ENCODE measurements around the gene RB1.
A peak's percentile ranks its signal among the peaks of the same experiment; 100 is the strongest.
"Not testable (repeated sequence)": the region's sequence is repeated elsewhere in the genome, so short reads cannot be mapped to it uniquely, and the experiment has no call there.

The RB1 gene

DNA sequence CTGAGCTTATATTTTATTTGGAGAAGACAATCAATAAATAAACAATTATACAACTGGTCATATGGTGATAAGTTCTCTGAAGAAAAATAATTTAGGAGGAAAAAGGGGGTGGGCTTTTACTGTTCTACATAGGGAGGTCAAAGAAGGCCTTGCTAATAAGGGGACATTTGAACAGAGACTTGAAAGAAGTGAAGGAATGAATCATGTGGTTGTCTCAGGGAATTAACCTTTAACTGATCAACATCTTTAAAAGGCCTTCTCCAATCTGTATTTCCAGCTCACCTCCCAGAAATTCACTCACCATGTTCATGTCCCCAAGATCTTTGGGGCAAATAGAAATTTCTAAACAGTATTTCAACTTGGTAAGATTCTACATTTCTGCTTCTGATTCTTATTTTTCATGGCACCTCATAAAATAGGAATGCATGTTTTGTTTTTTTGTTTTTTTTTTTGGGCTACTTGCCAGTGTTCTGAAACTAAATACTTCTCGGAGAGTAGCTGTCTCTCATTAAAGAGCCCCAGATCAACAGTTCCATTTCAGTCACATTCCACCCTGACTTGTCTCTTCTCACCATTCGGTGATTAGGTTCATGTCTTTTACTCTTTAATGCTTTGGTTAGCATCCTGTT, 128.6 kb downstream of the RB1 start:
- Histone ChIP-seq H4K20me1 (no peaks in the 10 kb centered on the region), H3K4me3 (no peak overlapping the region), H3K27ac (0 out of 2 replicates have a peak overlapping the region, but pooled peaks have one; percentile 51), H3K9me3 (0 out of 2 replicates have a peak, but pooled peaks cover 6% of the 10 kb centered on the region), H3K9ac (no peak overlapping the region), H3K36me3 (peaks cover 18% of the 10 kb centered on the region), H3K4me2 (no peak overlapping the region), H3K4me1 (peaks cover 23% of the 10 kb centered on the region), H3K27me3 (no peaks in the 10 kb centered on the region)
- no peak for TF ChIP-seq Cebpa-rat (IDR thresholded peaks at IDR 0.05)

DNA sequence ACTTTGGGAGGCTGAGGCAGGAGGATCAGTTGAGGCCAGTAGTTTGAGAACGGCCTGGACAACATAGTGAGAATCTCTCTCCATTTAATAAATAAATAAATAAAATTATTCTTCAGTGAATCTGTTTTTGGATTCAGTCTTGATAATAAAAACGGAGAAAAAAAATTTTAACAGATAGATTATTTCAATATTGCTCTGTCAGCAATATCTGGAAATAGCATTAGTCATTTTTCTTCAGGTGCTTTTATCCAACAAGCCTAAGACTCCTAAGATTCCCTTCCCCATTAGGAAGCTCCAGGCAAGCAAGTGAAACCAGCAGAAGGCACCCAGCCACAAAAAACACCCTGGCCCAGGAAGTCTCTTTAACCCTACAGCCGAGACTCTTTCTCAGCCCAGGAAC, 130.6 kb downstream of the RB1 start:
- Histone ChIP-seq H3K36me3 (peaks cover 27% of the 10 kb centered on the region), H3K4me3 (no peak overlapping the region), H3K27ac (no peak overlapping the region), H3K9ac (no peak overlapping the region), H3K4me2 (no peak overlapping the region), H3K9me3 (0 out of 2 replicates have a peak, but pooled peaks cover 6% of the 10 kb centered on the region), H3K27me3 (no peaks in the 10 kb centered on the region), H4K20me1 (no peaks in the 10 kb centered on the region), H3K4me1 (peaks cover 23% of the 10 kb centered on the region)
- no peak for TF ChIP-seq Cebpa-rat (IDR thresholded peaks at IDR 0.05)

DNA sequence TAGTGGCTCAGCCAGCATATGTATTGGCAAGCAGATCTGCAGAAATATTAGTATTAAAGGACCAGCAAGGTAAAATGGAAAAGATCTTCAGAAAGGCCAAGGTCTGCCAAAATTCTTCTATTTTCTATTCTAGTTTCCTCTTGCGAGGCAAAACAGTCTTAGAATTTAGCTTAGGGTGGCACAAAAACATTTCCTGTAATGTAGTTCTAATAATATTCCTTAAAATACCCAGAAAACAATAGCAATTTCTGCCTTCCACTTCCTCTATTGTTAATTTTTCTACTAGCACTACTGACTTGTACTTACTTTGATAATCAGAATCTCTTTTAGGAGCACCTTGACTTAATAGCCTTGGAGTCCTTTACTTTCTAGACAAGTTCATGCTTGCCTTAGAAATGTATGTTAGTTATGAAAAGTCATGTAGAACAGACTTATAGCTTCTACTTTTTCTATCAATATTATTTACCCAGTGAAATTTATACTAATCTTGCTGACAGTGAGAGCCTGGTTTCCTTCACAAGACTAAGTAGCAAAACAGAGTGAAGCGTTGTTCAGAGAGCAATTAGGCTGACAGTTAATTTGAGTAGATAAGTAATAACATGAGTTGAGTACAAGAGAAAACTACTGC, 133.2 kb downstream of the RB1 start:
- Histone ChIP-seq H3K9ac (no peak overlapping the region), H3K4me3 (no peak overlapping the region), H3K36me3 (peaks cover 25% of the 10 kb centered on the region), H3K4me2 (no peak overlapping the region), H3K4me1 (peaks cover 2% of the 10 kb centered on the region; the same call in 1 of the 2 replicates), H3K9me3 (0 out of 2 replicates have a peak, but pooled peaks cover 6% of the 10 kb centered on the region), H4K20me1 (no peaks in the 10 kb centered on the region), H3K27me3 (no peaks in the 10 kb centered on the region), H3K27ac (no peak overlapping the region)
- TF ChIP-seq Cebpa-rat (IDR thresholded peaks at IDR 0.05) = no peak

DNA sequence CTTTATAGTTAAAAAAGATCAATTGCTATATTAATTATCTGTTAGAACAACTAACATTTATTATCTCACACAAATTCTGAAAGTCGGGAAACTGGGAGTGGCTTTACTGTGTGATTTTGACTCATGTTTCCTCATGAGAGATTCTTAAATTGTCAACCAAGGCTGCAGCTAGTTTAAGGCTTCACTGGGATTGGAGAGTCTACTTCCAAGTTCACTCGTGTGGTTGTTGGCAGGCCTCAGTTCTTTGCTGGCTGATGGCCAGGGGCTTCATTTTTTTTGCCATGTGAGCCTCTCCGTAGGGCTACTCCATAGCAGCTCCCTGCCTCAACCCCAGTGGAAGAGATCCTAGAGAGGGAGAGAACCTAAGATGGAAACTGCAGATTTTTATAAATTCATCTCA, 133.8 kb downstream of the RB1 start:
- no peak overlapping the region for H3K4me2 ChIP-seq
- H4K20me1 ChIP-seq = no peaks in the 10 kb centered on the region
- no peaks in the 10 kb centered on the region for H3K27me3 ChIP-seq
- H3K4me3 ChIP-seq = no peak overlapping the region
- 0 out of 2 replicates have a peak, but pooled peaks cover 6% of the 10 kb centered on the region for H3K9me3 ChIP-seq
- no peaks in the 10 kb centered on the region for H3K4me1 ChIP-seq
- H3K36me3 ChIP-seq = peaks cover 30% of the 10 kb centered on the region
- H3K27ac ChIP-seq = no peak overlapping the region
- TF ChIP-seq Cebpa-rat (IDR thresholded peaks at IDR 0.05) = no peak
- no peak overlapping the region for H3K9ac ChIP-seq

DNA sequence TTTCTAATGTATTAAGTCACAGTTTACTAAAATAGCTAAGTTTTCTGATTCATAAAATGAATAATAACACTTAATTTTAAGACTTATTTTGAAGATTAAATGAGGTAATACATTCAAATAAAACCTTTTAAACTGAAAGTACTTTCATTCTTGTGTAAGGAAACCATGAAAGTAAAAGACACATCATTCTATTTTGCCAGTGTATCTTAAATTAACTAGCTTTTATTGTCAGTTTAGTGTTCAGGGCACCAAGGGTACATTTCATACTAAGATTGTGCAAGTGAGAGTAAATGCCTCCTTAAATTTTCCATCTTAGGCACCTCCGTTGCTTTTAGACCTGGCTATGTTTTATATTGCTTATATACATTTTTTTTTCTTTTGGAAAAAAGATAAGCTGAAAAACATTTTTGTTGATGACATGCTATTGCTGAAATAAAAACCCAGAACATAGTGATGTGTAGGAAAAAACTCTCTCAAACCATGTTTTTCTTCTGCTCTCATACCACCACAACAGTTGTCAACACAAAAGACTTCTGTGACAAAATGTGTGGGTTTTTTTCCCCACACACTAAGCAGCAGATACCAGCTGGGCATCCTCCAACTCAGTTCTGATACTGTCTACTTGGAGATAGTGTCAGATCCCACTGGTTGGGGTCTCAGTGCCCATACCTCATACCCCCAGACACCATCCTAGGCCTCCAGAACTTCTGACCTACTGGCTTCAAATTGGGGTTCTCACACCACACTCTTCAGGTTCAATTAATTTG, 140.1 kb downstream of the RB1 start:
- no peaks in the 10 kb centered on the region for H3K4me1 ChIP-seq
- H3K27ac ChIP-seq = no peak overlapping the region
- H3K9me3 ChIP-seq = peaks cover 13% of the 10 kb centered on the region; the same call in 1 of the 2 replicates
- no peak overlapping the region for H3K9ac ChIP-seq
- no peak for TF ChIP-seq Cebpa-rat (IDR thresholded peaks at IDR 0.05)
- no peak overlapping the region for H3K4me2 ChIP-seq
- no peaks in the 10 kb centered on the region for H4K20me1 ChIP-seq
- H3K27me3 ChIP-seq = no peaks in the 10 kb centered on the region
- no peak overlapping the region for H3K4me3 ChIP-seq
- peaks cover 55% of the 10 kb centered on the region for H3K36me3 ChIP-seq

- H3K27me3 ChIP-seq = no peaks in the 10 kb centered on the region
- no peak overlapping the region for H3K9ac ChIP-seq
- no peak overlapping the region for H3K4me3 ChIP-seq
- no peaks in the 10 kb centered on the region; the same call in 1 of the 2 replicates for H4K20me1 ChIP-seq
- H3K9me3 ChIP-seq = peaks cover 38% of the 10 kb centered on the region
- H3K4me1 ChIP-seq = no peaks in the 10 kb centered on the region
- no peak for TF ChIP-seq Cebpa-rat (IDR thresholded peaks at IDR 0.05)
- no peak overlapping the region for H3K4me2 ChIP-seq
- H3K27ac ChIP-seq = no peak overlapping the region
- peaks cover 77% of the 10 kb centered on the region for H3K36me3 ChIP-seq
These were observed 142.9 kb downstream of the RB1 start for GRCh38 chr13:48446464-48446863.

- Histone ChIP-seq H3K4me1 (no peaks in the 10 kb centered on the region), H3K4me3 (no peak overlapping the region), H3K27me3 (no peaks in the 10 kb centered on the region), H3K9ac (no peak overlapping the region), H4K20me1 (no peaks in the 10 kb centered on the region; the same call in 1 of the 2 replicates), H3K4me2 (no peak overlapping the region), H3K9me3 (peaks cover 53% of the 10 kb centered on the region), H3K27ac (no peak overlapping the region), H3K36me3 (peaks cover 82% of the 10 kb centered on the region)
- TF ChIP-seq Cebpa-rat (IDR thresholded peaks at IDR 0.05) = no peak
These were observed 144.9 kb downstream of the RB1 start for GRCh38 chr13:48448285-48448958.

- H3K27me3 ChIP-seq = no peaks in the 10 kb centered on the region
- peaks cover 59% of the 10 kb centered on the region for H3K9me3 ChIP-seq
- H3K27ac ChIP-seq = no peak overlapping the region
- H3K4me2 ChIP-seq = no peak overlapping the region
- no peak overlapping the region for H3K9ac ChIP-seq
- peaks cover 83% of the 10 kb centered on the region for H3K36me3 ChIP-seq
- TF ChIP-seq Cebpa-rat (IDR thresholded peaks at IDR 0.05) = peak; percentile 91; the same call in 1 of the 2 replicates
- H3K4me3 ChIP-seq = no peak overlapping the region
- no peaks in the 10 kb centered on the region; the same call in 1 of the 2 replicates for H4K20me1 ChIP-seq
- no peaks in the 10 kb centered on the region for H3K4me1 ChIP-seq
These were observed 145.5 kb downstream of the RB1 start for GRCh38 chr13:48448959-48449614.

- Histone ChIP-seq H3K27me3 (no peaks in the 10 kb centered on the region), H3K4me2 (no peak overlapping the region), H3K27ac (no peak overlapping the region), H3K9me3 (peaks cover 65% of the 10 kb centered on the region), H4K20me1 (no peaks in the 10 kb centered on the region; the same call in 1 of the 2 replicates), H3K4me1 (no peaks in the 10 kb centered on the region), H3K4me3 (no peak overlapping the region), H3K9ac (no peak overlapping the region), H3K36me3 (peaks cover 83% of the 10 kb centered on the region)
- TF ChIP-seq Cebpa-rat (IDR thresholded peaks at IDR 0.05) = no peak
These were observed 146.1 kb downstream of the RB1 start for GRCh38 chr13:48449656-48450055.

DNA sequence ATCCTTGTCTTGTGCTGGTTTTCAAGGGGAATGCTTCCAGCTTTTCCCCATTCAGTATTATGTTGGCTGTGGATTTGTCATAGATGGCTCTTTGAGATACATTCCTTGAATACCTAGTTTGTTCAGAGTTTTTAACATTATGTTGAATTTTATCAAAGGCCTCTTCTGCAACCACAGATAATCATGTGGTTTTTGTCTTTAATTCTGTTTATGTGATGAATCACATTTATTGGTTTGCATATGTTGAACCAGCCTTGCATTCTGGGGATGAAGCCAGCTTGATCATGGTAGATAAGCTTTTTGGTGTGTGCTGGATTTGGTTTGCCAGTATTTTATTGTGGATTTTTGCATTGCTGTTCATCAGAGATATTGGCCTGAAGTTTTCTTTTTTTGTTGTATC, 147.6 kb downstream of the RB1 start:
- H3K9ac ChIP-seq, H3K27me3 ChIP-seq, H4K20me1 ChIP-seq, H3K4me3 ChIP-seq, H3K4me2 ChIP-seq, H3K27ac ChIP-seq, H3K4me1 ChIP-seq: not testable (repeated sequence)
- H3K9me3 ChIP-seq = peaks cover 67% of the 10 kb centered on the region
- H3K36me3 ChIP-seq = peaks cover 81% of the 10 kb centered on the region

Data from BLaER1 (cell line).